Endothelial cell of umbilical vein (primary cell): ENCODE measurements around the gene GALNT14.

Source experiments
- EZH2 ChIP-seq: IDR thresholded peaks from 2 replicates; pipeline ENCODE4 v1.6.1; 2012; ENCODE audit warnings: borderline replicate concordance, low read depth, mild to moderate bottlenecking, moderate library complexity, low read length, inconsistent platforms; ENCODE audit not compliant: severe bottlenecking
- POLR2A ChIP-seq: IDR thresholded peaks from 2 replicates; pipeline ENCODE4 v1.6.1; 2012; ENCODE audit warnings: low read depth, mild to moderate bottlenecking, control low read depth, low read length
- POLR2AphosphoS5 ChIP-seq: IDR thresholded peaks from 2 replicates; pipeline ENCODE4 v1.6.1; 2012; ENCODE audit warnings: low read depth, mild to moderate bottlenecking, control low read depth, low read length, moderate library complexity; ENCODE audit not compliant: insufficient read depth
- TF ChIP-seq, protein P1 (sequence below), 2 donors: IDR thresholded peaks; 1 replicate in 1 of 2; 2 replicates in 1 of 2; pipeline ENCODE4 v1.5.1; 2011; ENCODE audit warnings: low read length in 2 of 2, mild to moderate bottlenecking in 2 of 2, moderate library complexity in 2 of 2, control low read depth in 1 of 2, inconsistent platforms in 1 of 2, low read depth in 1 of 2; ENCODE audit not compliant: insufficient read depth in 1 of 2; ENCODE audit errors: extremely low read depth in 1 of 2

GRCh38 chr2:30877833-30878232 is 260.4 kb downstream of the GALNT14 start:
- TF ChIP-seq POLR2A (no peak), POLR2AphosphoS5 (no peak), EZH2 (no peak)
- TF ChIP-seq, protein P1, sequence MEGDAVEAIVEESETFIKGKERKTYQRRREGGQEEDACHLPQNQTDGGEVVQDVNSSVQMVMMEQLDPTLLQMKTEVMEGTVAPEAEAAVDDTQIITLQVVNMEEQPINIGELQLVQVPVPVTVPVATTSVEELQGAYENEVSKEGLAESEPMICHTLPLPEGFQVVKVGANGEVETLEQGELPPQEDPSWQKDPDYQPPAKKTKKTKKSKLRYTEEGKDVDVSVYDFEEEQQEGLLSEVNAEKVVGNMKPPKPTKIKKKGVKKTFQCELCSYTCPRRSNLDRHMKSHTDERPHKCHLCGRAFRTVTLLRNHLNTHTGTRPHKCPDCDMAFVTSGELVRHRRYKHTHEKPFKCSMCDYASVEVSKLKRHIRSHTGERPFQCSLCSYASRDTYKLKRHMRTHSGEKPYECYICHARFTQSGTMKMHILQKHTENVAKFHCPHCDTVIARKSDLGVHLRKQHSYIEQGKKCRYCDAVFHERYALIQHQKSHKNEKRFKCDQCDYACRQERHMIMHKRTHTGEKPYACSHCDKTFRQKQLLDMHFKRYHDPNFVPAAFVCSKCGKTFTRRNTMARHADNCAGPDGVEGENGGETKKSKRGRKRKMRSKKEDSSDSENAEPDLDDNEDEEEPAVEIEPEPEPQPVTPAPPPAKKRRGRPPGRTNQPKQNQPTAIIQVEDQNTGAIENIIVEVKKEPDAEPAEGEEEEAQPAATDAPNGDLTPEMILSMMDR (IDR thresholded peaks at IDR 0.05; ENCODE audit: extremely low read depth in 1 of 2, insufficient read depth in 1 of 2, low read depth in 1 of 2, low read length in 2 of 2), result no peak
